Smooth muscle cell (in vitro differentiated cells): ENCODE results near the gene HTRA3. TPM values are rescaled to one million over a fixed set of nuclear protein-coding genes. Genes with fewer than 3 reads are reported as not detected.

ENCODE experiments used
- DNase-seq: peaks from one replicate; lab custom pipeline; 2025; ENCODE audit not compliant: unreplicated experiment; lab: John Stamatoyannopoulos, UW
- H2AFZ ChIP-seq: fragments of 200-600 bp; sonication (generic); 2 replicates; pipeline ENCODE4 v1.6.0; 2016; ENCODE audit warnings: antibody characterized with exemption, low read depth, mild to moderate bottlenecking
- H3F3A ChIP-seq: fragments of 200-600 bp; sonication (generic); 2 replicates; pipeline ENCODE4 v1.6.0; 2017; ENCODE audit warnings: antibody characterized with exemption, low read depth
- H3K27ac ChIP-seq: fragments of 200-600 bp; sonication (generic); 2 replicates; pipeline ENCODE4 v1.5.1; 2016; ENCODE audit warnings: low read depth, mild to moderate bottlenecking
- H3K27me3 ChIP-seq: fragments of 200-600 bp; sonication (generic); 2 replicates; pipeline ENCODE4 v1.6.1; 2016; ENCODE audit warnings: low read depth, mild to moderate bottlenecking
- H3K36me3 ChIP-seq: fragments of 200-600 bp; sonication (generic); 2 replicates; pipeline ENCODE4 v1.5.1; 2016; ENCODE audit warnings: low read depth
- H3K4me1 ChIP-seq: fragments of 200-600 bp; sonication (generic); 2 replicates; pipeline ENCODE4 v1.5.1; 2016; ENCODE audit warnings: low read depth
- H3K4me2 ChIP-seq: fragments of 200-600 bp; sonication (generic); 2 replicates; pipeline ENCODE4 v1.6.0; 2016; ENCODE audit warnings: mild to moderate bottlenecking
- H3K4me3 ChIP-seq: fragments of 200-600 bp; sonication (generic); 2 replicates; pipeline ENCODE4 v1.5.1; 2016; ENCODE audit warnings: mild to moderate bottlenecking
- H3K79me2 ChIP-seq: fragments of 200-600 bp; sonication (generic); 2 replicates; pipeline ENCODE4 v1.6.0; 2016; ENCODE audit warnings: low read depth, mild to moderate bottlenecking
- H3K9ac ChIP-seq: fragments of 200-600 bp; sonication (generic); 2 replicates; pipeline ENCODE4 v1.6.0; 2016; ENCODE audit warnings: low read depth
- H3K9me3 ChIP-seq: fragments of 200-600 bp; sonication (generic); replicated peaks from 2 replicates; pipeline ENCODE4 v1.5.1; 2016; ENCODE audit warnings: low read depth
- H4K20me1 ChIP-seq: fragments of 200-600 bp; sonication (generic); 2 replicates; pipeline ENCODE4 v1.6.0; 2016; ENCODE audit warnings: low read depth
- WGBS: methylation state at CpG from one replicate; pipeline ENCODE4 v1.1.7; 2016; ENCODE audit warnings: low lambda C conversion rate; 5-methylcytosine and 5-hydroxymethylcytosine counted together
- polyA plus RNA-seq: library from polyadenylated mRNA; unstranded; fragments of >200 nt; fragmentation: Nextera tagmentation; extraction: Ambion mirVana; gene quantifications from 2 replicates; pipeline ENCODE4 v1.2.1, GENCODE V29; 2016
- total RNA-seq: library from RNA; depleted of rRNA; stranded (reverse); fragments of >200 nt; gene quantifications from 2 replicates; pipeline ENCODE4 v1.2.3, GENCODE V29; 2014
- TF ChIP-seq, protein P1 (sequence below): fragments of 200-600 bp; sonication (generic); IDR thresholded peaks from 2 replicates; pipeline ENCODE4 v1.5.1; 2017; ENCODE audit warnings: borderline replicate concordance, mild to moderate bottlenecking, antibody characterized with exemption; ENCODE audit not compliant: insufficient read depth, poor library complexity, severe bottlenecking

The HTRA3 gene
- total and polyA plus RNA-seq, 2 experiments from 2014 or later = 77.7 to 227 TPM

- Histone ChIP-seq H3K9ac (no peak overlapping the region), H3K79me2 (peaks cover 27% of the 10 kb centered on the region), H2AFZ (no peak overlapping the region), H3F3A (peaks cover 13% of the 10 kb centered on the region), H3K4me3 (peak overlapping the region; percentile 61), H3K4me1 (peaks cover 22% of the 10 kb centered on the region), H3K27ac (no peak overlapping the region), H3K9me3 (no peaks in the 10 kb centered on the region), H4K20me1 (peaks cover 48% of the 10 kb centered on the region), H3K36me3 (no peaks in the 10 kb centered on the region), H3K4me2 (peak overlapping the region; percentile 97), H3K27me3 (no peaks in the 10 kb centered on the region)
- WGBS = 68% methylated on average over 27 of the region's 27 CpGs
- DNase-seq = no peak
- TF ChIP-seq, protein P1, sequence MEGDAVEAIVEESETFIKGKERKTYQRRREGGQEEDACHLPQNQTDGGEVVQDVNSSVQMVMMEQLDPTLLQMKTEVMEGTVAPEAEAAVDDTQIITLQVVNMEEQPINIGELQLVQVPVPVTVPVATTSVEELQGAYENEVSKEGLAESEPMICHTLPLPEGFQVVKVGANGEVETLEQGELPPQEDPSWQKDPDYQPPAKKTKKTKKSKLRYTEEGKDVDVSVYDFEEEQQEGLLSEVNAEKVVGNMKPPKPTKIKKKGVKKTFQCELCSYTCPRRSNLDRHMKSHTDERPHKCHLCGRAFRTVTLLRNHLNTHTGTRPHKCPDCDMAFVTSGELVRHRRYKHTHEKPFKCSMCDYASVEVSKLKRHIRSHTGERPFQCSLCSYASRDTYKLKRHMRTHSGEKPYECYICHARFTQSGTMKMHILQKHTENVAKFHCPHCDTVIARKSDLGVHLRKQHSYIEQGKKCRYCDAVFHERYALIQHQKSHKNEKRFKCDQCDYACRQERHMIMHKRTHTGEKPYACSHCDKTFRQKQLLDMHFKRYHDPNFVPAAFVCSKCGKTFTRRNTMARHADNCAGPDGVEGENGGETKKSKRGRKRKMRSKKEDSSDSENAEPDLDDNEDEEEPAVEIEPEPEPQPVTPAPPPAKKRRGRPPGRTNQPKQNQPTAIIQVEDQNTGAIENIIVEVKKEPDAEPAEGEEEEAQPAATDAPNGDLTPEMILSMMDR = no peak
These were observed 1.6 kb downstream of the HTRA3 start for GRCh38 chr4:8270912-8271815.

DNA sequence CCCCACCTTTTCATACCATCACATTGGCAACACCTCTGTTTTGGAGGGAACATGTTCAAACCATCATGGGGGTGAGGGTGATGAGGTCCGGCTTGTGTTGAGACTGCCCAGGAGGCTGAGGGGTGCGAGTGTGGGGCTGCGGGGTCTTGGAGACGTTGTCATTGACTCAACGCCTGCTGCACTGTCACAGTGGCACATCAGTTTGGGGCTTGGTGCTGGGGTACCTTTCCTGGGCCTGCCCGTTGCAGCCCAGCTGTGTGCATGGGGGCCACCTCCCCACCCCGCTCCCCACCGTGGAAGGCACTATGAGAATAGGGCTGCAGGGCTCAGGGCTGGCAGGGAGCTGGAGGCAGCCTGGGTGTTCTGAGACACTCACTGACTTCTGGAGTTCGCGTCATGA, 2.3 kb downstream of the HTRA3 start:
- Histone ChIP-seq H3K4me1 (peaks cover 22% of the 10 kb centered on the region), H3K4me3 (no peak overlapping the region), H3F3A (peaks cover 13% of the 10 kb centered on the region), H3K4me2 (peak overlapping the region; percentile 97), H3K27me3 (no peaks in the 10 kb centered on the region), H3K79me2 (peaks cover 34% of the 10 kb centered on the region), H2AFZ (no peak overlapping the region), H4K20me1 (peaks cover 48% of the 10 kb centered on the region), H3K36me3 (no peaks in the 10 kb centered on the region), H3K27ac (no peak overlapping the region), H3K9ac (no peak overlapping the region), H3K9me3 (no peaks in the 10 kb centered on the region)
- TF ChIP-seq, protein P1 = no peak
- DNase-seq = no peak
- WGBS = 93% methylated on average over 10 of the region's 10 CpGs

DNA sequence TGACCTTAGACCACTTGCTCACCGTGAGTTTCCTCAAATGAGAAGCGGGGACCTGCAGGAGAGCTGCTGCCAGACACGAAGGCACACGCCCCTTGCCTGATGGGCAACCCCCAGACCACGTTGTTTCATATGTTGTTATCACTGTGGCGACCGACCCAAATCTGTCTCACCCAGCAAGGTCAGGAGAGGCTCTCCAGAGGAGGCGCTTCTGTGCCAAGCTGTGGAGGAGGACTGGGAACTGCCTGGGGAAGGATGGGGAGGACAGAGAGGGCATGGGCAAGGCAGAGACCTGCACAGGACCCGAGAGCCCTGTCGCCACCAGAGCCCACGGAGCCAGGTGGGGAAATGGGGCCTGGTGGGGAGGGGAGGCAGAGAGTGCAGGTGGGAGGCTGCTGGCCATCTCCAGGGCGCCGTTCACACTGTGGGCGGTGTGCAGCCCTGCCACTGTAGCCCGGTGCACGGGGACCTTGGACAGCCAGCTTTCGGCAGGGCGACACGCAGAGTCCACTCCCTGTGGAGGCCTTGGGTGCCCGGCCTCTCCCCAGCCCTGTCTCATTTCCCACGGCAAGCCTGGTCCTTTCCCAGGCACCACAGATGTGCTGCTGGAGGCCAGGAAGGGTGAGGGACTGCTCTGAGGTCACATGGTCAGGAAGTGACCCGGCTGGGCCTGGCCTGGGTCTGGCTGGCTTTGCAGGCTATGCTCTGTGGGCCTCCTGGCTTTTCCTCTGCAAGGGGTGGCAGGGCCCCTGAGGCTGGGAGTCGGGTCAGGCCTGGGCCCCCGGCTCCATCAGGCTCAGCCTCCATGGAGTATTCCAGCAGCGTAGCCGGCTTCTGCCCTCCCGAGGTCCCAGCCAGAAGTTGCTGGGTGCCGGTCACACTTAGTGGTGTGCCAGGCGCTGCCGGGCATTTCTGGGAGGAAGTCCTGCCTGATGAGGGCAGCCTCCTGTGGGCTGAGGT, 3.2 kb downstream of the HTRA3 start:
- no peaks in the 10 kb centered on the region for H3K27me3 ChIP-seq
- peak overlapping the region; percentile 97 for H3K4me2 ChIP-seq
- no peak overlapping the region for H2AFZ ChIP-seq
- peaks cover 35% of the 10 kb centered on the region for H3K79me2 ChIP-seq
- H3K9me3 ChIP-seq = no peaks in the 10 kb centered on the region
- peaks cover 22% of the 10 kb centered on the region for H3K4me1 ChIP-seq
- H3K27ac ChIP-seq = peak overlapping the region; percentile 15
- H4K20me1 ChIP-seq = peaks cover 48% of the 10 kb centered on the region
- no peak overlapping the region for H3K4me3 ChIP-seq
- TF ChIP-seq, protein P1 = no peak
- no peaks in the 10 kb centered on the region for H3K36me3 ChIP-seq
- no peak overlapping the region for H3K9ac ChIP-seq
- WGBS = 67% methylated on average over 30 of the region's 30 CpGs
- no peak for DNase-seq
- H3F3A ChIP-seq = peaks cover 16% of the 10 kb centered on the region
